Body of pancreas (tissue), 4 donors: ENCODE results near the gene GRIK2. TPM values are rescaled to one million over a fixed set of nuclear protein-coding genes. Genes with fewer than 3 reads are reported as not detected.

Experiments
- ATAC-seq: fragments of 150-250 bp; one replicate; pipeline ENCODE4 v1.9.1; 2016
- DNase-seq, 4 donors: peaks; one replicate each; pipeline ENCODE4 v3.0.0-alpha.2; 2019
- H3K27ac ChIP-seq, 4 donors: fragments of 200-600 bp; sonication (generic); 1 replicate in 3 of 4; 2 replicates in 1 of 4; pipeline versions ENCODE4 v1.5.1 to v1.6.1; 2016 to 2019; ENCODE audit warnings: mild to moderate bottlenecking in 1 of 4, mixed read lengths in 1 of 4, moderate library complexity in 1 of 4
- H3K27me3 ChIP-seq, 2 donors: fragments of 200-600 bp; sonication (generic); one replicate each; pipeline ENCODE4 v1.6.0; 2016; ENCODE audit warnings: mild to moderate bottlenecking in 1 of 2
- H3K36me3 ChIP-seq, 2 donors: fragments of 200-600 bp; sonication (generic); replicated peaks in 1 of 2; 2 replicates each; pipeline ENCODE4 v1.5.1; 2016; ENCODE audit warnings: low read depth in 2 of 2; ENCODE audit not compliant: insufficient read depth in 1 of 2
- H3K4me1 ChIP-seq: fragments of 200-600 bp; sonication (generic); one replicate; pipeline ENCODE4 v1.6.0; 2016
- H3K4me3 ChIP-seq, 2 donors: fragments of 200-600 bp; sonication (generic); 1 replicate in 1 of 2; 2 replicates in 1 of 2; pipeline ENCODE4 v1.5.1; 2016 to 2019
- H3K9me3 ChIP-seq, 3 donors: fragments of 200-600 bp; sonication (generic); 1 replicate in 2 of 3; 2 replicates in 1 of 3; pipeline ENCODE4 v1.5.1; 2016
- CTCF ChIP-seq, 7 experiments: fragments of 450-650 bp in 4 of 7; fragments of 200-600 bp in 3 of 7; sonication (generic) in 3 of 7; IDR thresholded peaks; one replicate each; pipeline ENCODE4 v1.5.1; 2016 to 2019; ENCODE audit warnings: antibody characterized with exemption in 7 of 7
- POLR2A ChIP-seq, 3 donors: fragments of 450-650 bp; IDR thresholded peaks; one replicate each; pipeline ENCODE4 v1.6.1; 2016; ENCODE audit warnings: antibody characterized with exemption in 3 of 3, mild to moderate bottlenecking in 2 of 3
- WGBS, 2 donors: methylation state at CpG; one replicate each; pipeline ENCODE4 v1.1.5; 2017; 5-methylcytosine and 5-hydroxymethylcytosine counted together
- intact Hi-C: fragments of 100-400 bp; cut with DNase I; formaldehyde crosslinking; loops from one replicate; pipeline ENCODE4 v1.15.1; 2023
- total RNA-seq, 2 donors: library from RNA; depleted of rRNA; stranded (reverse); fragments of >200 nt; gene quantifications; one replicate each; pipeline ENCODE4 v1.1.0, GENCODE V29; 2016

Gene GRIK2
- total RNA-seq, 2 donors from 2014 or later = 0.52 to 7.9 TPM

- DNase-seq = no peak
- WGBS, 2 donors = 74 to 80% methylated on average over 5 of the region's 5 CpGs
- Histone ChIP-seq H3K36me3 (no peaks in the 10 kb centered on the region), H3K4me3 (no peak overlapping the region), H3K9me3 (no peaks in the 10 kb centered on the region), H3K27me3 (no peaks in the 10 kb centered on the region), H3K27ac (no peak overlapping the region), H3K4me1 (no peaks in the 10 kb centered on the region)
- TF ChIP-seq CTCF (IDR thresholded peaks at IDR 0.05) (no peak), POLR2A (IDR thresholded peaks at IDR 0.05) (no peak)
- no peak for ATAC-seq
- intact Hi-C loops = no loop called here
Measured at GRCh38 chr6:101429845-101430244, 36.3 kb downstream of the GRIK2 start.

- no peaks in the 10 kb centered on the region for H3K4me1 ChIP-seq
Measured at GRCh38 chr6:101433141-101433540, 39.6 kb downstream of the GRIK2 start.

GRCh38 chr6:101434601-101435000, 41.1 kb downstream of the GRIK2 start:
- Histone ChIP-seq H3K4me3 (no peak overlapping the region), H3K9me3 (no peaks in the 10 kb centered on the region), H3K27me3 (no peaks in the 10 kb centered on the region), H3K36me3 (no peaks in the 10 kb centered on the region), H3K4me1 (no peaks in the 10 kb centered on the region), H3K27ac (no peak overlapping the region)
- WGBS, 2 donors = 23 to 28% methylated on average over 2 of the region's 2 CpGs
- no peak for DNase-seq
- intact Hi-C loops = no loop called here
- TF ChIP-seq POLR2A (IDR thresholded peaks at IDR 0.05) (no peak), CTCF (IDR thresholded peaks at IDR 0.05) (no peak)
- ATAC-seq = no peak

More at GRCh38 chr6:101433141-101433540, 39.6 kb downstream of the GRIK2 start:
- 81 to 83% methylated on average over 5 of the region's 5 CpGs for WGBS, 2 donors
- DNase-seq = no peak
- ATAC-seq = no peak
- Histone ChIP-seq H3K27me3 (no peaks in the 10 kb centered on the region), H3K9me3 (no peaks in the 10 kb centered on the region), H3K4me3 (no peak overlapping the region), H3K27ac (no peak overlapping the region), H3K36me3 (no peaks in the 10 kb centered on the region)
- intact Hi-C loops = no loop called here
- TF ChIP-seq CTCF (IDR thresholded peaks at IDR 0.05) (no peak), POLR2A (IDR thresholded peaks at IDR 0.05) (no peak)

- ATAC-seq (no peak), DNase-seq (no peak)
- intact Hi-C loops = no loop called here
- WGBS, 2 donors = 55 to 63% methylated on average over 1 of the region's 1 CpG
- no peak for TF ChIP-seq POLR2A (IDR thresholded peaks at IDR 0.05)
- TF ChIP-seq CTCF (IDR thresholded peaks at IDR 0.05) = no peak
- no peaks in the 10 kb centered on the region for H3K4me1 ChIP-seq
- no peak overlapping the region for H3K27ac ChIP-seq
- no peaks in the 10 kb centered on the region for H3K36me3 ChIP-seq
- H3K4me3 ChIP-seq = no peak overlapping the region
- no peaks in the 10 kb centered on the region for H3K27me3 ChIP-seq
- H3K9me3 ChIP-seq = no peaks in the 10 kb centered on the region
Measured at GRCh38 chr6:101435038-101435437, 41.5 kb downstream of the GRIK2 start.

GRCh38 chr6:101439790-101440189, 46.3 kb downstream of the GRIK2 start:
- ATAC-seq (no peak), DNase-seq (no peak)
- Histone ChIP-seq H3K27ac (no peak overlapping the region), H3K27me3 (no peaks in the 10 kb centered on the region), H3K9me3 (no peaks in the 10 kb centered on the region), H3K4me1 (no peaks in the 10 kb centered on the region), H3K36me3 (no peaks in the 10 kb centered on the region), H3K4me3 (no peak overlapping the region)
- intact Hi-C loops = no loop called here
- WGBS, 2 donors = 82 to 85% methylated on average over 1 of the region's 1 CpG
- TF ChIP-seq CTCF (IDR thresholded peaks at IDR 0.05) = no peak
- no peak for TF ChIP-seq POLR2A (IDR thresholded peaks at IDR 0.05)
